IPS DF 6.9 (cell line): Measurements from ENCODE around the gene TEX2.

Source experiments
- DNase-seq: peaks from one replicate; pipeline ENCODE4 v3.0.0-alpha.2; 2013; ENCODE audit warnings: low read depth, low spot score
- H3K27ac ChIP-seq: one replicate; pipeline ENCODE4 v1.5.1; 2013; ENCODE audit warnings: low read length, control low read depth
- H3K27me3 ChIP-seq: 2 replicates; pipeline ENCODE4 v1.6.1; 2013; ENCODE audit warnings: mild to moderate bottlenecking, low read length; ENCODE audit not compliant: control insufficient read depth, insufficient read depth
- H3K36me3 ChIP-seq: 2 replicates; pipeline ENCODE4 v1.6.1; 2013; ENCODE audit warnings: low read length; ENCODE audit not compliant: control insufficient read depth, insufficient read depth
- H3K4me1 ChIP-seq: 2 replicates; pipeline ENCODE4 v1.6.1; 2013; ENCODE audit warnings: low read length; ENCODE audit not compliant: control insufficient read depth, insufficient read depth
- H3K4me3 ChIP-seq: 2 replicates; pipeline ENCODE4 v1.5.1; 2013; ENCODE audit warnings: mild to moderate bottlenecking, low read length
- H3K9me3 ChIP-seq: 2 replicates; pipeline ENCODE4 v1.6.1; 2013; ENCODE audit warnings: low read length, inconsistent platforms; ENCODE audit not compliant: control insufficient read depth, insufficient read depth
- WGBS: extraction: QIAGEN DNeasy Blood & Tissue Kit; methylation state at CpG from one replicate; pipeline ENCODE4 v1.1.7; 2013; ENCODE audit warnings: mixed read lengths, missing lambda C conversion rate; ENCODE audit not compliant: insufficient read length, insufficient coverage; 5-methylcytosine and 5-hydroxymethylcytosine counted together

TEX2 gene

GRCh38 chr17:64157669-64158180, 105.3 kb downstream of the TEX2 start:
- Histone ChIP-seq H3K36me3 (no peaks in the 10 kb centered on the region; the same call in 1 of the 2 replicates), H3K4me3 (no peak overlapping the region), H3K9me3 (no peaks in the 10 kb centered on the region), H3K4me1 (no peaks in the 10 kb centered on the region), H3K27me3 (no peaks in the 10 kb centered on the region), H3K27ac (no peak overlapping the region)
- no CpG with 5 or more reads among the region's 2 CpGs for WGBS
- DNase-seq: no peak

GRCh38 chr17:64156670-64157069, 106.4 kb downstream of the TEX2 start:
- DNase-seq: no peak
- H3K36me3 ChIP-seq: no peaks in the 10 kb centered on the region; the same call in 1 of the 2 replicates
- no peaks in the 10 kb centered on the region for H3K4me1 ChIP-seq
- H3K9me3 ChIP-seq: no peaks in the 10 kb centered on the region
- WGBS: no CpG with 5 or more reads among the region's 2 CpGs
- no peak overlapping the region for H3K4me3 ChIP-seq
- H3K27me3 ChIP-seq: no peaks in the 10 kb centered on the region
- no peak overlapping the region for H3K27ac ChIP-seq

GRCh38 chr17:64155751-64156544, 107.1 kb downstream of the TEX2 start:
- Histone ChIP-seq H3K27ac (no peak overlapping the region), H3K36me3 (no peaks in the 10 kb centered on the region; the same call in 1 of the 2 replicates)

GRCh38 chr17:64155129-64155528, 107.9 kb downstream of the TEX2 start:
- Histone ChIP-seq H3K4me3 (no peak overlapping the region), H3K4me1 (no peaks in the 10 kb centered on the region), H3K9me3 (no peaks in the 10 kb centered on the region), H3K27ac (no peak overlapping the region), H3K36me3 (no peaks in the 10 kb centered on the region; the same call in 1 of the 2 replicates), H3K27me3 (no peaks in the 10 kb centered on the region)
- DNase-seq: no peak
- no CpG with 5 or more reads among the region's 7 CpGs for WGBS

More at GRCh38 chr17:64155751-64156544, 107.1 kb downstream of the TEX2 start:
- DNase-seq: no peak
- H3K4me3 ChIP-seq: no peak overlapping the region
- H3K27me3 ChIP-seq: no peaks in the 10 kb centered on the region
- WGBS: no CpG with 5 or more reads among the region's 11 CpGs
- H3K9me3 ChIP-seq: no peaks in the 10 kb centered on the region
- H3K4me1 ChIP-seq: no peaks in the 10 kb centered on the region

- H3K9me3 ChIP-seq: no peaks in the 10 kb centered on the region
- DNase-seq: no peak
- no peaks in the 10 kb centered on the region for H3K27me3 ChIP-seq
- H3K27ac ChIP-seq: no peak overlapping the region
- H3K4me1 ChIP-seq: no peaks in the 10 kb centered on the region
- H3K4me3 ChIP-seq: no peak overlapping the region
- no peaks in the 10 kb centered on the region; the same call in 1 of the 2 replicates for H3K36me3 ChIP-seq
- no CpG with 5 or more reads among the region's 9 CpGs for WGBS
Observed at GRCh38 chr17:64154717-64155116, 108.3 kb downstream of the TEX2 start.

GRCh38 chr17:64154313-64154695, 108.8 kb downstream of the TEX2 start:
- no peak for DNase-seq
- no peaks in the 10 kb centered on the region for H3K9me3 ChIP-seq
- no peaks in the 10 kb centered on the region; the same call in 1 of the 2 replicates for H3K36me3 ChIP-seq
- H3K4me3 ChIP-seq: no peak overlapping the region
- H3K4me1 ChIP-seq: no peaks in the 10 kb centered on the region
- no CpG with 5 or more reads among the region's 4 CpGs for WGBS
- no peaks in the 10 kb centered on the region for H3K27me3 ChIP-seq
- no peak overlapping the region for H3K27ac ChIP-seq

GRCh38 chr17:64153565-64154312, 109.3 kb downstream of the TEX2 start:
- no peaks in the 10 kb centered on the region for H3K27me3 ChIP-seq
- H3K36me3 ChIP-seq: no peaks in the 10 kb centered on the region; the same call in 1 of the 2 replicates
- no peak overlapping the region for H3K4me3 ChIP-seq
- no peaks in the 10 kb centered on the region for H3K4me1 ChIP-seq
- H3K27ac ChIP-seq: no peak overlapping the region
- DNase-seq: no peak
- no CpG with 5 or more reads among the region's 3 CpGs for WGBS
- H3K9me3 ChIP-seq: no peaks in the 10 kb centered on the region

- WGBS: no CpG with 5 or more reads among the region's 7 CpGs
- no peaks in the 10 kb centered on the region for H3K9me3 ChIP-seq
- no peaks in the 10 kb centered on the region for H3K4me1 ChIP-seq
- H3K27me3 ChIP-seq: no peaks in the 10 kb centered on the region
- no peak overlapping the region for H3K4me3 ChIP-seq
- no peak overlapping the region for H3K27ac ChIP-seq
- DNase-seq: no peak
- H3K36me3 ChIP-seq: no peaks in the 10 kb centered on the region; the same call in 1 of the 2 replicates
Observed at GRCh38 chr17:64152428-64153125, 110.5 kb downstream of the TEX2 start.

- no CpG with 5 or more reads among the region's 1 CpG for WGBS
- Histone ChIP-seq H3K27ac (no peak overlapping the region), H3K4me1 (no peaks in the 10 kb centered on the region)
Observed at GRCh38 chr17:64151016-64151368, 112.1 kb downstream of the TEX2 start.

More at GRCh38 chr17:64151016-64151368, 112.1 kb downstream of the TEX2 start:
- no peaks in the 10 kb centered on the region for H3K9me3 ChIP-seq
- no peak for DNase-seq
- no peak overlapping the region for H3K4me3 ChIP-seq
- peaks cover 7% of the 10 kb centered on the region; the same call in 1 of the 2 replicates for H3K36me3 ChIP-seq
- no peaks in the 10 kb centered on the region for H3K27me3 ChIP-seq
